ENCODE results near the gene TRIM72.
"Not testable (repeated sequence)": the region's sequence is repeated elsewhere in the genome, so short reads cannot be mapped to it uniquely, and the experiment has no call there.

Gene TRIM72

GRCh38 chr16:31258366-31258765 is 44.4 kb downstream of the TRIM72 start:
- no peak for DNase-seq

- no peak for DNase-seq
Measured at GRCh38 chr16:31260136-31260931, 46.4 kb downstream of the TRIM72 start.

GRCh38 chr16:31262084-31262483 is 48.2 kb downstream of the TRIM72 start:
- no peak for DNase-seq

- no peak for DNase-seq
Measured at GRCh38 chr16:31265329-31266245, 51.7 kb downstream of the TRIM72 start.

- DNase-seq = no peak
Measured at GRCh38 chr16:31267332-31268032, 53.6 kb downstream of the TRIM72 start.

- no peak for DNase-seq
Measured at GRCh38 chr16:31268033-31268365, 54.1 kb downstream of the TRIM72 start.

GRCh38 chr16:31268891-31269290 is 55.0 kb downstream of the TRIM72 start:
- DNase-seq = no peak

- no peak for DNase-seq
Measured at GRCh38 chr16:31269541-31269940, 55.6 kb downstream of the TRIM72 start.

- not testable (repeated sequence) for DNase-seq
Measured at GRCh38 chr16:31269973-31270372, 56.1 kb downstream of the TRIM72 start.

GRCh38 chr16:31270795-31271194 is 56.9 kb downstream of the TRIM72 start:
- no peak for DNase-seq

- DNase-seq = no peak
Measured at GRCh38 chr16:31271621-31272190, 57.8 kb downstream of the TRIM72 start.

GRCh38 chr16:31273187-31273586 is 59.3 kb downstream of the TRIM72 start:
- DNase-seq = no peak

- no peak for DNase-seq
Measured at GRCh38 chr16:31273676-31274075, 59.8 kb downstream of the TRIM72 start.

GRCh38 chr16:31274831-31275816 is 61.2 kb downstream of the TRIM72 start:
- DNase-seq = no peak

- no peak for DNase-seq
Measured at GRCh38 chr16:31276600-31276999, 62.7 kb downstream of the TRIM72 start.

- no peak for DNase-seq
Measured at GRCh38 chr16:31277659-31278260, 63.8 kb downstream of the TRIM72 start.

GRCh38 chr16:31278853-31279252 is 64.9 kb downstream of the TRIM72 start:
- not testable (repeated sequence) for DNase-seq
